ENCODE measurements around the gene AP3M1. TPM values are rescaled to one million over a fixed set of nuclear protein-coding genes. Genes with fewer than 3 reads are reported as not detected.

Gene AP3M1
- polyA plus RNA-seq, 3 donors from 2014 or later, result 22.1 to 44.3 (median 39.8) TPM

DNA sequence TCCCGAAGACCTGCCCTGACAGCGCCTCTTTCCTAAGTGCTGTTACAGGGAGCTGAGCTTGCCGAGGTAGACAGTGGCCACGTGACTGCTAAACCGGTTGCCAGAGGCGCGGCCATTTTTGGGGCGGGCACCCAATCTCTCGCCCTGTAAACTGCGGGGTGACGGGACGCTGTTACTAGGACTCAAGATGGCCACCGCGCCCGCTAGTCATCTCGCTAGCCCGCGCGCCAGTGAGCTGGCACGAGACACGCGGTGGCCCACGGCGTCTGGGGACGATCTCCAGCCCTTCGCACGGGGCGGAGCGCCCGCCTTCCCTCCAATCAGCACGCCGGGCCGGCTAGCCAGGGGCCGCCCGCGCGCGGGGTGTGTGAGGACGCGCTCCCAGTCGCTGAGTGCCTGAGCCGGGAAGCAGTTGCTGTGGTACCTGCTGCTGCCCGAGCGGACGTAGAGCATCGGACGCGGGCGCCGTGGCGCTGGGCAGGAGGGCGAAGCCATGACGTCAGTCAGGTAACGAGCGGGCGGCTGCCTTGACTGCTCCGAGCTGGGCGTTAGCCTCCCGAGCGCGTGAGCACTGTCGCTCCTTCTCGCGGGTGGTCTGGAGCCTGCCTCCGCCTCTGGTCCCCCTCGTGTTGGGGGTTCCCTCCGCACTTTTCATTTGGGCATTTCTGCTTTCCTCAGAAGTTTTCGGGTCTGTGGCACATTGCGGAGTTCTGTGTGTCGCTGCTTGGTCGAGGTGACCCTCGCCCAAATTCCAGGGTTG, 25.9 kb upstream of the AP3M1 start:
- Mint-ChIP-seq H3K4me3 (peak overlapping the region; percentile 90 to 93 (median 93)), H3K4me1 (peaks cover 15 to 27% of the 10 kb centered on the region in 2 donors), H3K36me3 (no peaks in the 10 kb centered on the region), H3K27ac (peak overlapping the region; percentile 85 to 95 (median 94)), H3K27me3 (ENCODE audit: low read depth in 3 of 3) (peaks cover 0 to 4% (median 1%) of the 10 kb centered on the region in 3 donors), H3K9me3 (no peaks in the 10 kb centered on the region)
- peak; percentile 94 to 95 (median 95) for DNase-seq

DNA sequence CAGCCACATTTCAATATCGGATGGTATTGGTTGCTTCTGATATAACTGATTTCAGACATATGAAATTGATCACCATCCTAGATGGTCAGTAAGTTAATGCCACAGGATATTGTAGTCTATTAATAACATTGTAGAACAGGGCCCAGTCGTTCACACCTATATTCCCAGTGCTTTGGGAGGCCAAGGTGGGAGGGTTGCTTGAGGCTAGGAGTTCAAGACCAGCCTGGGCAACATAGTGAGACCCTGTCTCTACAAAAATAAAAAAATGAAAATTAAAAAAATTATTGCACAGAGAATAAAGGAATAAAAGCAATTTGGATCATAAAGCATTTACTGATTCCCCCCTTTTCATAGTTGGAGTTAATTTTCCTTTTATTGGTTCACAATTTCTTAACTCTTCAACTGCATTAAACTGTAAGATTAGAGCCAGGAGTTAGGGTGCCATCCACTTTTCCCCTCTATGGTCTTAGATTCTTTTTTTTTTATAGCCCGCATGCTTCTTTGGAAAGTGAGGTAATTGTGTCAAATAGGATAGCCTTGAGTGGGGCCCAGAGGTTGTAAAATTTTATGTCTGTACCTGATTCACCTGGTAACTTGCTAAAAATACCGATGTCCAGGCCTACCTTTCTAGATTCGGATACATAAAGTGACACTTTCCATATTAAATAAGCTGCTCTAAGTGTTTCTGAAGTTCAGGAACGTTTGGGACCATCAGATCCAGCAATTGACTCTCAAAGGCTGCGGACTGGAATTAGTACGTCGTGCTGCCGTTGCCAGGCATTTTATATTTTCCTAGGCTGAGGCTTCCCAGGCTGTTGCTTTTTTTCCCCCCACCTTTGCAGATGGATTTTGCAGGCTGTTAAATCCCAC, 25.1 kb upstream of the AP3M1 start:
- H3K9me3 Mint-ChIP-seq, result no peaks in the 10 kb centered on the region
- H3K27me3 Mint-ChIP-seq (ENCODE audit: low read depth in 3 of 3), result peaks cover 0 to 4% (median 1%) of the 10 kb centered on the region in 3 donors
- H3K4me1 Mint-ChIP-seq, result peaks cover 15 to 27% of the 10 kb centered on the region in 2 donors
- DNase-seq, result no peak
- peak overlapping the region; percentile 90 to 93 (median 93) for H3K4me3 Mint-ChIP-seq
- H3K36me3 Mint-ChIP-seq, result no peaks in the 10 kb centered on the region
- peak overlapping the region; percentile 85 to 95 (median 94) for H3K27ac Mint-ChIP-seq

DNA sequence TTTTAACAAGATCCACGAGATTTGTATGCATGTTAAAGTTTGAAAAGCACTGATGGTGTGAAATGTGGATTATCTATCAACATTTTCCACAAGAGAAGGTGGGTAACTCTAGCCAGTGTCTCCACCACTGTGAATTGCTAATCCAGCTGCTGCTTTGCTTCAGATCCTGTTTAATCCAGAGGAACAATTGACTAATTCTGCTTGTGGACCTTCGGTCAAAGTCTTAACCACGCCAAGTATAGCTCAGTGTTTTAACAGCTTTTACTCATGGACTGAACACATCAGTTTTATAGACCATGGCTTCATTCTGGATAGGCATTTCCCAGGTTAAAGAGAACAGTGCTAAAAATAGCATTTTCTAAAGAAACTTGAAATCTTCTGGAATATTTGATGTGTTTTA, 23.9 kb upstream of the AP3M1 start:
- no peak overlapping the region for H3K27ac Mint-ChIP-seq
- H3K9me3 Mint-ChIP-seq, result no peaks in the 10 kb centered on the region
- no peak for DNase-seq
- H3K36me3 Mint-ChIP-seq, result no peaks in the 10 kb centered on the region
- peaks cover 0 to 4% (median 1%) of the 10 kb centered on the region in 3 donors for H3K27me3 Mint-ChIP-seq (ENCODE audit: low read depth in 3 of 3)
- peaks cover 15 to 29% of the 10 kb centered on the region in 2 donors for H3K4me1 Mint-ChIP-seq
- peak overlapping the region in 2 of 5 donors; percentile 14 to 40 for H3K4me3 Mint-ChIP-seq

DNA sequence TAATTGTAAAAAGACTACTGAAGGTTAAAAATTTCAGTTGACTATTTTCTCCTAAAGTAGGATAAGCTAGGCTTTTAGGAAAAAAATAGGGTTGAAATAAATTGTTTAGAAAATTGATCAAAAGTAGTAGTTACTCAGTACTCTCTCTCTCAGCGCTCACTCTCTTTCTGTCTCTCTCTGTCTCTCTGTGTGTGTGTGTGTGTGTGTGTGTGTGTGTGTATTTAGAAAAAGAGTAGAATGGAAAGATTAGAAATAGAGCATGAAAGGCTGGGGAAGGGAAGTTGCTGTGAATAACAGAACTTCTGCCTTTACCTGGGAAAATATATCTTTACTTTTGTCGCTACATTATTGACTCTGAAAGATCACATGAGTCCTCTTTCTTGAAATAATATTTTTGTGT, 21.0 kb upstream of the AP3M1 start:
- DNase-seq, result no peak
- H3K27ac Mint-ChIP-seq, result no peak overlapping the region
- no peaks in the 10 kb centered on the region for H3K36me3 Mint-ChIP-seq
- peaks cover 0 to under 1% (median 0%) of the 10 kb centered on the region in 3 donors for H3K27me3 Mint-ChIP-seq (ENCODE audit: low read depth in 3 of 3)
- H3K9me3 Mint-ChIP-seq, result no peaks in the 10 kb centered on the region
- peaks cover 14 to 20% of the 10 kb centered on the region in 2 donors for H3K4me1 Mint-ChIP-seq
- no peak overlapping the region for H3K4me3 Mint-ChIP-seq

DNA sequence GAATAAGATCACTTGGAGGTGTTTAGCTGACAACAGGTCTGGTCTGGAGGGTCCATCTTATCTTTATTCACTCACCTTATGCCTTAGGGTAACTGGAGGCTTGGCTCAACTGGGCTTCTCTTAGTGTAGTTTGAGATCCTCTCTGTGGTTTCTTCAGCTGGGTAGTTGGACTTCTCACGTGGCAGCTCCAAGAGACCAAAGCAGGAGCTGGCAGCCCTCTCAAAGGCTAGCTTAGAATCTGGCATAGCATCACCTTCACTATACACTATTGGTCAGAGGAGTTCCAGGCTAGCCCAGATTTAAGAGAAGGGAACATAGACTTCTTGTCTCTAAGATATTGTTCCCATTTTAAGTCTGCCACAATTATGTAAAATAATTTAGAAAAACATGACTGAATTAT, 16.8 kb upstream of the AP3M1 start:
- Mint-ChIP-seq H3K27me3 (ENCODE audit: low read depth in 3 of 3) (no peaks in the 10 kb centered on the region), H3K4me1 (peaks cover 7 to 9% of the 10 kb centered on the region in 2 donors), H3K27ac (peak overlapping the region in 2 of 6 donors; percentile 56 to 61), H3K36me3 (peaks cover 0 to 1% (median under 1%) of the 10 kb centered on the region in 3 donors), H3K9me3 (no peaks in the 10 kb centered on the region), H3K4me3 (no peak overlapping the region)
- no peak for DNase-seq

DNA sequence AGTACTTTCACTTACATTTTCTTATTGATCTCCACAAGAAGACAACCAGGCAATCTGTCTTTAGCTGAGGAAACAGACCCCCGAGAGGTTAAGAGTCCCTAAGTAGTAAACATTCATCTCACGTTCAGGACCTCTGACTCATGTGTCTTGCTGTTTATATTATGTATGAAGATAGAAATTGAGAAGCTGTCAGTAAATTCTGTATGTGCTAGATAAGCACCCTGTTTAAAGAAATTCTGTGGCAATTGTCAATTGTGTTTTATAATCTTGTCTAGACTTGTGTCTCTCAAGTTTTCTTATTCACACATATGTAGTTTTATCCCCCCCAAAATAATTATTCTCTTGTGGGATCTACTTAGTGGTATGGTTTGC, 14.9 kb upstream of the AP3M1 start:
- Mint-ChIP-seq H3K9me3 (no peaks in the 10 kb centered on the region), H3K4me3 (no peak overlapping the region), H3K4me1 (peaks cover 7 to 9% of the 10 kb centered on the region in 2 donors), H3K27ac (no peak overlapping the region), H3K27me3 (ENCODE audit: low read depth in 3 of 3) (peaks cover 0 to under 1% (median 0%) of the 10 kb centered on the region in 3 donors), H3K36me3 (peaks cover 0 to 4% (median 3%) of the 10 kb centered on the region in 3 donors)
- DNase-seq, result no peak

DNA sequence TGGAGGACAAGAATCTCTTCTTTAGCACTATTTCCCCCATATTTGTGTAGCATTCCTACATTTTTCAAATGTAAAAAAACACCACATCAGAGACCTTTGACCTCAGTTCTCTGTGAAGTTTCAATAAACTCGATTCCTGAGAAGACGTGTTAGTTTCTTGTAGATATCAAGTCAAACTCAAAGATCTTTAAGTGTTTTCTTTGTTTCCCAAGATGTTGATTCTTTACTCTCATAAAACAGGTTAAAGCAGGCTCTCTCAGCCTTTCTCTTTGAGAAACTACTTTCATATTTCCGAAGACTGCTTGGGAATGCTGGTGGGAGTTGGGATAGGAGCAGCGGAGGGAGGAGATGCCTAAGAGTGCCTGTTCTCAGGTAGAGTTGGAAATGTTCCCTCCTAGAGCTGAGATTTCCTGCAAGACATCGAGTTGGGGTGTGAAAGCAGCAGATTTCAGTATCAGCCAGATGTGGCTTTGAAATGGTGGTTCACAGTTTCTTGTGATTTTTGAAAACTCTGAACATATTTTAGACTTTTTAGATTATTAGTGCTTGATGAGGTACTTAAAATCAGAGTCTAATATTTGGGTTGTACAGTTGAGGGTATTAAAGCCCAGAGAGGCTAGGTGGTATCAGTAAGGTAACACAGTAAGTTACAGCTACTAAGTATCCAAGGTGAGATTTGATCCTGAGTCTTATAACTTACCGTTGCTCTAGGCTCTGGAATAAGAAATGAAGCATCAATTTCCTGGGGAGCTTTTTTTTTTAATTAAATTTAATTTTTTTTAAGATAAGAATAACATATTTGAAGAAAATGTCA, 14.3 kb upstream of the AP3M1 start:
- Mint-ChIP-seq H3K4me3 (no peak overlapping the region), H3K9me3 (no peaks in the 10 kb centered on the region), H3K36me3 (peaks cover 0 to 4% (median 3%) of the 10 kb centered on the region in 3 donors), H3K4me1 (peaks cover 7 to 9% of the 10 kb centered on the region in 2 donors), H3K27me3 (ENCODE audit: low read depth in 3 of 3) (peaks cover 0 to 2% (median 0%) of the 10 kb centered on the region in 3 donors), H3K27ac (no peak overlapping the region)
- DNase-seq, result no peak

DNA sequence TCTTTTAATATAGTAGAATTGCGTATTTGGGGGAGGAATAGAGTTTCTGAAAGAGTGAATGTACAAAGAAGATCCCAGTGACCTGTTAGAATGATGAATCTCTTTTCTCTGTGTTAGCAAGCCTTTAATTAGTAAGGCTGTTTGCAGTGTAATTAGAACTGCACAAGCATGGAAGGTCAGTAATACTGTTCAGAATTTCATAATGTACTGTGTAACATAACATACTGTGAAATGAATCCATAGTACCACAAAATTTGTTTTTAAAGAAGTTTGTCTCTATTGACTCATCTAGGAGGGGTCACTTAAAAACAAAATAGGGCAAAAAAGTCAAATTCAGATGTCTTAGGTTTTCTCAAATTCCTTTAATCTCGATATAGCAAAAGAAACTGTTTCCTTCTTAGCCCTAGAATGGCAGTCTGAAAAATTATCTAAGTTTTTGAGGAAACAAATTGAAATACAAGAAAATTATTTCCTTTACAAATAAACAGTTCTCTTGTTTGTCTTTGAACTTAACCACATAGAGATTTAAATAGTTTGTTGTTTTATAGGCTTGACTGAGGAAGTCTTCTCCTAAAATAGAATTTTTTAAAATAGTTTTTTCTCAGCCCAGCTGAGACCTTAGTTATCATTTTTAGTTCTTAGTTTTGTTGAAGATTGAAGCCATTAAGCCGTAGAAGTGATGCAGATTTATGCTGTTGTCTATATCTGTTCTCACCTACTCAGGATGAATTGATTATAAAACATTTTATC, 12.9 kb upstream of the AP3M1 start:
- Mint-ChIP-seq H3K9me3 (no peaks in the 10 kb centered on the region), H3K27me3 (ENCODE audit: low read depth in 3 of 3) (peaks cover 0 to 2% (median 0%) of the 10 kb centered on the region in 3 donors), H3K27ac (no peak overlapping the region), H3K4me3 (no peak overlapping the region), H3K36me3 (peaks cover 0 to 4% (median 3%) of the 10 kb centered on the region in 3 donors), H3K4me1 (peaks cover 0 to 1% of the 10 kb centered on the region in 2 donors)
- no peak for DNase-seq

DNA sequence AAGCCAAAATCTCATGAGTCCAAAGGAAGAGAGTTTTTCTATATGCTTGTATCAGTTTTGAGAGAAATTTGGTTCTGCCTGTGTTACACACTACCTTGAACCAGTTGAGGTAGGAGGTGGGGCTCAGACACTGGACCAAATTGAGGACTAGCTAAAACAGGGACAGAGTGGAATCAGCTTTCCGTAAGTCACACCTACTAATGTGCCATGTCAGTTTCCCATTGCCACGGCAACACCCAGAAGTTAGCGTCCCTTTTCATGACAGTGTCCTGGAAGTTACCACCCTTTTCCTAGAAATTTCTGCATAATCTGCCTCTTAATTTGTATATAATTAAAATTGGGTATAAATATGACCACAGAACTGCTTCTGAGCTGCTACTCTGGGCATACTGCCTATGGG, 9.4 kb upstream of the AP3M1 start:
- peaks cover 0 to 4% (median 3%) of the 10 kb centered on the region in 3 donors for H3K36me3 Mint-ChIP-seq
- no peak overlapping the region for H3K27ac Mint-ChIP-seq
- DNase-seq, result no peak
- H3K27me3 Mint-ChIP-seq (ENCODE audit: low read depth in 3 of 3), result peaks cover 0 to 2% (median 1%) of the 10 kb centered on the region in 3 donors
- H3K4me3 Mint-ChIP-seq, result no peak overlapping the region
- H3K9me3 Mint-ChIP-seq, result no peaks in the 10 kb centered on the region
- H3K4me1 Mint-ChIP-seq, result no peaks in the 10 kb centered on the region

DNA sequence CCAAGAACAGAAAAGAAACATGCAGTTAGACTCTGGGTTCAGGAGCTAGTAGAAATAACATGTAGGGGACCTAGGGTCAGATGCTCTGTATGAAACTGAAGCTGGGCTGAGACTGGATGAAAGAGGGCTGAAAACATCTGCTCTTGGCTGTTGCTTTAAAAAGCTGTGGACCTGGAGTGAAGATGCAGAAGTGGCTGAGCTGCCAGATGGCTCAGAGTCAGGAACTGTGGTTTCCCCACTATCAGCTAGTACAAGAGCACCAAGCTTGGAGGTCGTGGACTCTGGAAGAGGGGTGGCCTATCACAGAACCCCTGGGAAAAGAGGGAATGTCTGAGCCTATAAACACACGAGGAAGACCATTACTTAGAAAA, 6.3 kb upstream of the AP3M1 start:
- Mint-ChIP-seq H3K27ac (peak overlapping the region in 1 of 6 donors; percentile 12), H3K4me3 (no peak overlapping the region), H3K9me3 (no peaks in the 10 kb centered on the region), H3K4me1 (peaks cover 0 to 3% of the 10 kb centered on the region in 2 donors), H3K36me3 (no peaks in the 10 kb centered on the region), H3K27me3 (ENCODE audit: low read depth in 3 of 3) (peaks cover 0 to 4% (median 1%) of the 10 kb centered on the region in 3 donors)
- no peak for DNase-seq

DNA sequence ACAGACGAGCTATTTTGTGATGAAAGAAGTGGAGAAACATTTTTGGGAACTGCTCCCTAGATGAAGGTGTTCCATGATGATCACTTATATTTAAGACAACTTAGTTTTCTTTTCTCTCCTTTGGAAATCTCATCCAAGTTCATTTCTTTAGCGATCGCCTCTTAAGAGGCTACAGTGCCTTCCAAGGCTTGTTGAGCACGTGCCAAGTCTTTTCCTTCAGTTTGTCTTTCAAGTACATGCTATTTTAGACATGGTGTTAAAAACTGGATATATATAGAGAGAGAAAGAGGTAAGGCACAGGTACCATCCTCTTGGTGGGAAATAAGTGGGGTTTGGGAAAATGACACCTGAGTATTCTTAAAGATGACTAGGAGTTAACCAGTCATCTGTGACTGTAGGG, 3.0 kb upstream of the AP3M1 start:
- Mint-ChIP-seq H3K27me3 (ENCODE audit: low read depth in 3 of 3) (peaks cover 0 to 2% (median 1%) of the 10 kb centered on the region in 3 donors), H3K27ac (no peak overlapping the region), H3K4me3 (no peak overlapping the region), H3K9me3 (no peaks in the 10 kb centered on the region), H3K36me3 (no peaks in the 10 kb centered on the region), H3K4me1 (peaks cover 0 to 9% of the 10 kb centered on the region in 2 donors)
- no peak for DNase-seq

DNA sequence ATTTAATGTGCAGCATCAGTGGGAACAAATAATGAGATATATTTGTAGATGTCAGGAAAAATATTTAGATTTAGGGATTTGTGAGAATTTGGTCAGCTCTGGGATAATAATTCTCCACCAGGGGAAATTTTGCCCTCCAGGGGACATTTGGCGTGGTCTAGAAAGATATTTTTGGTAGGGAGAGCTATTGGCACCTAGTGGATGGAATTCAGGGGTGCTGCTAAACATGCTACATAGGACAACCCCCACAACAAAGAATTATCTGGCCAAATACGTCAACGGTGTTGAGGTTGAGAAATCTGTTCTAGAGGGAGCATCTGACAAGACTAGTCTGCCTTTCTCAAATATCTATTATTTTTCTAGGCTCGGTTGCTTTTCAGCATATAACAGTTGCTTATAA, 2.5 kb upstream of the AP3M1 start:
- Mint-ChIP-seq H3K27ac (no peak overlapping the region), H3K27me3 (ENCODE audit: low read depth in 3 of 3) (peaks cover 0 to 2% (median 1%) of the 10 kb centered on the region in 3 donors), H3K9me3 (no peaks in the 10 kb centered on the region), H3K4me3 (peak overlapping the region in 1 of 5 donors; percentile 22), H3K36me3 (no peaks in the 10 kb centered on the region), H3K4me1 (peaks cover 4 to 13% of the 10 kb centered on the region in 2 donors)
- DNase-seq, result no peak
